Thyroid gland (tissue), 4 donors: ENCODE results near the gene ZFHX3.

ENCODE experiments used
- POLR2A ChIP-seq, 2 donors: fragments of 450-650 bp; IDR thresholded peaks; one replicate each; pipeline ENCODE4 v1.6.1; 2017; ENCODE audit warnings: antibody characterized with exemption in 2 of 2, mild to moderate bottlenecking in 2 of 2, moderate library complexity in 1 of 2
- TF ChIP-seq, protein P1 (sequence below), 6 experiments: fragments of 200-600 bp in 3 of 6; fragments of 450-650 bp in 3 of 6; sonication (generic) in 3 of 6; IDR thresholded peaks; one replicate each; pipeline ENCODE4 v1.5.1; 2016 to 2019; ENCODE audit warnings: antibody characterized with exemption in 6 of 6, mild to moderate bottlenecking in 2 of 6, inconsistent platforms in 1 of 6, moderate library complexity in 1 of 6

DNA sequence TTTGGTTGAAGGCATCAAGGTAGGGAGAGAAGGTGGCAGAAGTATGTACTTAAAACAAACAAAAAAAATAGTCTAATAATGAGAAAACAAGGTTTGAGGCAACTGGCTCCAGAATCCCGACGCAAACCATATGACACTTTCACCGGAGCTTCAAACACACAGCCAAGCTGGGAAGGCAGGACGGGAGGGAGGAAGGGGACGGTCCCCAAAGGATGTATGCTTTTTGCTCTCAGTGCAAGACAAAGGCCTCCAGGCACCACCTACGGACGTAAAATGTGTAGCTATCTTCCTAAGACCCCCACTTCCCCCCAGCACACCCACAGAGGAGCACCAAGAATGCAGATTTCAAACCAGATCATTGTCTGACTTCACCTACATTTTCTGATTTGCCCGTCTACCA is 102.3 kb downstream of the ZFHX3 start:
- TF ChIP-seq POLR2A (IDR thresholded peaks at IDR 0.05) = no peak
- TF ChIP-seq, protein P1, sequence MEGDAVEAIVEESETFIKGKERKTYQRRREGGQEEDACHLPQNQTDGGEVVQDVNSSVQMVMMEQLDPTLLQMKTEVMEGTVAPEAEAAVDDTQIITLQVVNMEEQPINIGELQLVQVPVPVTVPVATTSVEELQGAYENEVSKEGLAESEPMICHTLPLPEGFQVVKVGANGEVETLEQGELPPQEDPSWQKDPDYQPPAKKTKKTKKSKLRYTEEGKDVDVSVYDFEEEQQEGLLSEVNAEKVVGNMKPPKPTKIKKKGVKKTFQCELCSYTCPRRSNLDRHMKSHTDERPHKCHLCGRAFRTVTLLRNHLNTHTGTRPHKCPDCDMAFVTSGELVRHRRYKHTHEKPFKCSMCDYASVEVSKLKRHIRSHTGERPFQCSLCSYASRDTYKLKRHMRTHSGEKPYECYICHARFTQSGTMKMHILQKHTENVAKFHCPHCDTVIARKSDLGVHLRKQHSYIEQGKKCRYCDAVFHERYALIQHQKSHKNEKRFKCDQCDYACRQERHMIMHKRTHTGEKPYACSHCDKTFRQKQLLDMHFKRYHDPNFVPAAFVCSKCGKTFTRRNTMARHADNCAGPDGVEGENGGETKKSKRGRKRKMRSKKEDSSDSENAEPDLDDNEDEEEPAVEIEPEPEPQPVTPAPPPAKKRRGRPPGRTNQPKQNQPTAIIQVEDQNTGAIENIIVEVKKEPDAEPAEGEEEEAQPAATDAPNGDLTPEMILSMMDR (IDR thresholded peaks at IDR 0.05) = no peak
